Natural killer cell (primary cell): ENCODE measurements around the gene ATM. TPM values are rescaled to one million over a fixed set of nuclear protein-coding genes. Genes with fewer than 3 reads are reported as not detected.
A peak's percentile ranks its signal among the peaks of the same experiment; 100 is the strongest.
"Not testable (repeated sequence)": the region's sequence is repeated elsewhere in the genome, so short reads cannot be mapped to it uniquely, and the experiment has no call there.

Experiments used
- ATAC-seq, 3 donors: fragments of 150-1000 bp in 2 of 3; fragments of 200-7000 bp in 1 of 3; cut with Tn5 transposase; 1 replicate in 1 of 3; 2 replicates in 2 of 3; pipeline ENCODE4 v1.10.0; 2021; ENCODE audit warnings: mild to moderate bottlenecking in 2 of 3, moderate library complexity in 2 of 3
- DNase-seq, 2 donors: peaks; one replicate each; pipeline versions ENCODE4 v3.0.0 to v3.0.0-alpha.2; 2013 to 2021; ENCODE audit warnings: mixed read lengths in 1 of 2
- H3K27ac ChIP-seq: one replicate; pipeline ENCODE4 v1.5.1; 2013; ENCODE audit warnings: mild to moderate bottlenecking, low read length
- H3K27me3 ChIP-seq: one replicate; pipeline ENCODE4 v1.6.1; 2013; ENCODE audit warnings: low read length; ENCODE audit not compliant: control insufficient read depth, insufficient read depth
- H3K36me3 ChIP-seq: one replicate; pipeline ENCODE4 v1.6.1; 2013; ENCODE audit warnings: low read length; ENCODE audit not compliant: control insufficient read depth, insufficient read depth
- H3K4me1 ChIP-seq: one replicate; pipeline ENCODE4 v1.6.1; 2013; ENCODE audit warnings: low read length; ENCODE audit not compliant: control insufficient read depth, insufficient read depth
- H3K4me3 ChIP-seq: one replicate; pipeline ENCODE4 v1.5.1; 2013; ENCODE audit warnings: low read length
- H3K9me3 ChIP-seq: one replicate; pipeline ENCODE4 v1.6.1; 2013; ENCODE audit warnings: low read length; ENCODE audit not compliant: control insufficient read depth, insufficient read depth
- H3K27ac Mint-ChIP-seq, 2 donors: one replicate each; pipeline ENCODE4 v1.8.0; 2022; ENCODE audit warnings: mild to moderate bottlenecking in 2 of 2, mixed read lengths in 2 of 2, moderate library complexity in 1 of 2
- H3K27me3 Mint-ChIP-seq, 2 donors: one replicate each; pipeline ENCODE4 v1.8.0; 2022; ENCODE audit warnings: low read depth in 2 of 2, mixed read lengths in 2 of 2
- H3K36me3 Mint-ChIP-seq: one replicate; pipeline ENCODE4 v1.8.0; 2022; ENCODE audit warnings: mixed read lengths
- H3K4me1 Mint-ChIP-seq, 2 donors: one replicate each; pipeline ENCODE4 v1.8.0; 2022; ENCODE audit warnings: mixed read lengths in 2 of 2
- H3K4me3 Mint-ChIP-seq: one replicate; pipeline ENCODE4 v1.8.0; 2022; ENCODE audit warnings: mild to moderate bottlenecking, moderate library complexity, mixed read lengths
- H3K9me3 Mint-ChIP-seq, 2 donors: one replicate each; pipeline ENCODE4 v1.8.0; 2022; ENCODE audit warnings: mixed read lengths in 2 of 2
- WGBS: methylation state at CpG from one replicate; pipeline ENCODE4 v1.1.7; 2013; ENCODE audit warnings: missing lambda C conversion rate; ENCODE audit not compliant: insufficient coverage; 5-methylcytosine and 5-hydroxymethylcytosine counted together
- intact Hi-C: fragments of 100-400 bp; cut with micrococcal nuclease; formaldehyde crosslinking; loops from one replicate; pipeline ENCODE4 v1.14.2; 2022
- total RNA-seq, 4 donors: library from RNA; stranded (reverse); fragments of 120-200 nt in 1 of 4; gene quantifications; one replicate each; pipeline versions ENCODE4 v1.2.3 to v1.2.4, GENCODE V29; 2013 to 2022
- TF ChIP-seq, protein P1 (sequence below): fragments of 200-600 bp; IDR thresholded peaks from one replicate; pipeline ENCODE4 v1.8.0; 2022; ENCODE audit warnings: antibody characterized with exemption

The ATM gene
- total RNA-seq, 3 donors from 2014 or later (not counting 1 experiment from before 2014, with no cell fraction given): 502 to 568 (median 539) TPM

GRCh38 chr11:108246885-108247284 lies 24.0 kb downstream of the ATM start:
- Histone ChIP-seq H3K4me1 (peaks cover 19% of the 10 kb centered on the region), H3K27me3 (no peaks in the 10 kb centered on the region), H3K36me3 (peaks cover 74% of the 10 kb centered on the region), H3K4me3 (no peak overlapping the region), H3K27ac (no peak overlapping the region), H3K9me3 (no peaks in the 10 kb centered on the region)
- H3K9me3 Mint-ChIP-seq: no peaks in the 10 kb centered on the region
- no peaks in the 10 kb centered on the region for H3K27me3 Mint-ChIP-seq
- ATAC-seq (no peak), DNase-seq (no peak)
- H3K36me3 Mint-ChIP-seq: peaks cover 25% of the 10 kb centered on the region
- peak overlapping the region; percentile 76 to 88 for H3K27ac Mint-ChIP-seq
- 60% methylated on average over 2 of the region's 2 CpGs for WGBS
- TF ChIP-seq, protein P1, sequence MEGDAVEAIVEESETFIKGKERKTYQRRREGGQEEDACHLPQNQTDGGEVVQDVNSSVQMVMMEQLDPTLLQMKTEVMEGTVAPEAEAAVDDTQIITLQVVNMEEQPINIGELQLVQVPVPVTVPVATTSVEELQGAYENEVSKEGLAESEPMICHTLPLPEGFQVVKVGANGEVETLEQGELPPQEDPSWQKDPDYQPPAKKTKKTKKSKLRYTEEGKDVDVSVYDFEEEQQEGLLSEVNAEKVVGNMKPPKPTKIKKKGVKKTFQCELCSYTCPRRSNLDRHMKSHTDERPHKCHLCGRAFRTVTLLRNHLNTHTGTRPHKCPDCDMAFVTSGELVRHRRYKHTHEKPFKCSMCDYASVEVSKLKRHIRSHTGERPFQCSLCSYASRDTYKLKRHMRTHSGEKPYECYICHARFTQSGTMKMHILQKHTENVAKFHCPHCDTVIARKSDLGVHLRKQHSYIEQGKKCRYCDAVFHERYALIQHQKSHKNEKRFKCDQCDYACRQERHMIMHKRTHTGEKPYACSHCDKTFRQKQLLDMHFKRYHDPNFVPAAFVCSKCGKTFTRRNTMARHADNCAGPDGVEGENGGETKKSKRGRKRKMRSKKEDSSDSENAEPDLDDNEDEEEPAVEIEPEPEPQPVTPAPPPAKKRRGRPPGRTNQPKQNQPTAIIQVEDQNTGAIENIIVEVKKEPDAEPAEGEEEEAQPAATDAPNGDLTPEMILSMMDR: no peak
- H3K4me1 Mint-ChIP-seq: peaks cover 30 to 38% of the 10 kb centered on the region in 2 donors
- H3K4me3 Mint-ChIP-seq: no peak overlapping the region
- intact Hi-C loops: no loop called here

DNA sequence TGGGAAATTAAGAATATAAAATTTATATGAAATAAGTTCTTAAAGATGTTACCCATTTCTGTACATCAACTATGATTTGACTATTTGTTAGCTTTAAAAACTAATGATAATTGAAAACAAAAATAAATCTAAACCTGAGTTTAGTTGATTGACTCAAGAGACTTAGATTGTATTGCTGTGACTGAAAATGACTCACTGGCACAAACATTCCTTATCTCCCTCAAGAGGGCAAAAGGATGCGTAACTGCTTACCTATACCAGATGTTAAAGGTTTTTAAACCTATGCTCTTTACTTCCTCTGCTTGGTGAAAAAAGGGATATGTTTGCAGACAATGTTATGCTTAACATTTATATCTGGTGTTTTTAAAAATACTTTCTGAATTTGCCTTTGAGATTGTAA lies 30.3 kb downstream of the ATM start:
- Mint-ChIP-seq H3K27me3 (no peaks in the 10 kb centered on the region), H3K4me3 (no peak overlapping the region), H3K4me1 (peaks cover 18% of the 10 kb centered on the region in 2 donors), H3K9me3 (no peaks in the 10 kb centered on the region), H3K27ac (peak overlapping the region; percentile 87), H3K36me3 (peaks cover 36% of the 10 kb centered on the region)
- no peaks in the 10 kb centered on the region for H3K9me3 ChIP-seq
- peaks cover 94% of the 10 kb centered on the region for H3K36me3 ChIP-seq
- no peaks in the 10 kb centered on the region for H3K4me1 ChIP-seq
- no peak overlapping the region for H3K27ac ChIP-seq
- no peaks in the 10 kb centered on the region for H3K27me3 ChIP-seq
- WGBS: no CpG with 5 or more reads among the region's 1 CpG
- ATAC-seq (no peak), DNase-seq (peak in 1 of 2 donors; percentile 33)
- TF ChIP-seq, protein P1: no peak
- no peak overlapping the region for H3K4me3 ChIP-seq
- intact Hi-C loops: loop anchor here (5.0 to 10.0 kb wide), 2 partner anchors 36 to 52 kb away; no protein-coding TSS in a partner anchor

DNA sequence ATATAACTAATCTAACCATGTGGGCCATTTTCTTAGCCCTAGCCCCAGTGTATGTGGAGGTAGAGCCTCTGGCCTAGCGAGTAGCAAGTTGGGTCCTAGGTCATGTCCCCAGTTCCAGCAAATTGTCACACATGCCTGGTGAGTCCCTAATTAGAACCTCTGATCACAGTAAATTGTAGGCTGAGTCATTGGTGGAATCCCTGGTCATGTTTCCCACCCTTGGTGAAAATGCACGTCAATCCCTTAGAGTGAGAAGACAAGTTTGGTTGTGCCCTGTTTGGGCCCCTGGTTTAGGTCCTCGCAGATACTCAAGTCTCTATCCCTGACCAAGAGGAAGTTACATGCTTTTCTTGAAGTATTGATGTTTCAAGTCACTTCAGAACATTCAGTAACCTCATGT lies 46.7 kb downstream of the ATM start:
- Mint-ChIP-seq H3K4me1 (peaks cover 12 to 18% of the 10 kb centered on the region in 2 donors), H3K36me3 (peaks cover 19% of the 10 kb centered on the region), H3K4me3 (no peak overlapping the region), H3K27me3 (no peaks in the 10 kb centered on the region), H3K9me3 (peaks cover 0 to 5% of the 10 kb centered on the region in 2 donors), H3K27ac (peak overlapping the region; percentile 67 to 75)
- H3K27ac ChIP-seq: no peak overlapping the region
- intact Hi-C loops: no loop called here
- TF ChIP-seq, protein P1: no peak
- H3K4me1 ChIP-seq: no peaks in the 10 kb centered on the region
- H3K4me3 ChIP-seq: no peak overlapping the region
- peaks cover 64% of the 10 kb centered on the region for H3K36me3 ChIP-seq
- no peaks in the 10 kb centered on the region for H3K9me3 ChIP-seq
- WGBS: 89% methylated on average over 3 of the region's 3 CpGs
- no peaks in the 10 kb centered on the region for H3K27me3 ChIP-seq
- no peak for ATAC-seq
- no peak for DNase-seq

- intact Hi-C loops, ATAC-seq, H3K4me3 Mint-ChIP-seq: not testable (repeated sequence)
These were observed 54.2 kb downstream of the ATM start for GRCh38 chr11:108276985-108277616.

More at GRCh38 chr11:108276985-108277616, 54.2 kb downstream of the ATM start:
- not testable (repeated sequence) for H3K4me1 ChIP-seq, H3K4me3 ChIP-seq, H3K27me3 Mint-ChIP-seq, H3K27me3 ChIP-seq, DNase-seq, H3K9me3 ChIP-seq, H3K27ac ChIP-seq
- H3K36me3 Mint-ChIP-seq: peaks cover 33% of the 10 kb centered on the region
- peaks cover 0 to 11% of the 10 kb centered on the region in 2 donors for H3K9me3 Mint-ChIP-seq
- H3K4me1 Mint-ChIP-seq: peaks cover 37 to 41% of the 10 kb centered on the region in 2 donors
- peak overlapping the region; percentile 27 to 85 for H3K27ac Mint-ChIP-seq
- peaks cover 82% of the 10 kb centered on the region for H3K36me3 ChIP-seq
- WGBS: 99% methylated on average over 13 of the region's 13 CpGs
